HFF-Myc (cell line): Measurements from ENCODE around the gene DYNC1I1.

ENCODE experiments used
- DNase-seq: peaks from one replicate; pipeline ENCODE4 v3.0.0-alpha.2; 2011; ENCODE audit warnings: low read depth; ENCODE audit errors: extremely low read depth
- H3K4me3 ChIP-seq: replicated peaks from 2 replicates; pipeline ENCODE4 v1.5.1; 2011; ENCODE audit warnings: low read depth, mild to moderate bottlenecking, control low read depth, low read length
- CTCF ChIP-seq: IDR thresholded peaks from 2 replicates; pipeline ENCODE4 v1.5.1; 2012; ENCODE audit warnings: mild to moderate bottlenecking, low read depth, low read length, control low read depth; ENCODE audit errors: missing control alignments

DYNC1I1 gene

DNA sequence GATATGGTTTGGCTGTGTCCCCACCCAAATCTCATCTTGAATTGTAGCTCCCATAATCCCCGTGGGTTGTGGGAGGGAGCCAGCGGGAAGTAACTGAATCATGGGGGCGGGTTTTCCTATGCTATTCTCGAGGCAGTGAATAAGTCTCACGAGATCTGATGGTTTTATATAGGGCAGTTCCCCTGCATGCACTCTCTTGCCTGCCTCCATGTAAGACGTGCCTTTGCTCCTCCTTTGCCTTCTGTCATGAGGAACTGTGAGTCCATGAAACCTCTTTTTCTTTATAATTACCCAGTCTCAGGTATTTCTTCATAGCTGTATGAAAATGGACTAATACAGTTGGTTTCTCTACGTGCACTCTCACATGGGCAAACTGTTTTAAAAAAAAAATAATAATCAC is 341.8 kb downstream of the DYNC1I1 start:
- no peak for DNase-seq
- TF ChIP-seq CTCF: no peak

DNA sequence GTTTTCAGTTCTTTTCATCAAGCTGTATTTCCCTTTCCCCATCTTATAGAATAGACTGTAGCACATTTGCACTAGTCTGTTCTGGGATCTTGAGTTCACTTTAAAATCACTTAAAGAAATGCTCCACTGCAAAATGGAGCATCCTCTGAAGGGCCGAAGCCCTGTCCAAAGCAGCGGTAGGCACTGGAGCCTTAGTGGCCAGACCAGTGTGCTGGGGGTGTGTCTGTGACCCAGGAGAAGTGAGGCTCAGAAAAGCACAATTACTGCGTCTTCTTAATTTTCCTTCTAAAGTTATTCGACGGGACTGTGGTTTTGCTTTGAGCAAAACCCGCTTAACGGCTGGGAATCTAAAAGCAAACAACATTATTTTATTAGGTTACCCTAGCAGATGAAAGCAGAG is 343.8 kb downstream of the DYNC1I1 start:
- no peak for DNase-seq
- no peak overlapping the region for H3K4me3 ChIP-seq
- no peak for TF ChIP-seq CTCF

More for the DNA sequence above, 341.8 kb downstream of the DYNC1I1 start:
- no peak overlapping the region for H3K4me3 ChIP-seq

- TF ChIP-seq CTCF: no peak
- DNase-seq: no peak
- H3K4me3 ChIP-seq: no peak overlapping the region
Observed at GRCh38 chr7:96118449-96119001, 346.2 kb downstream of the DYNC1I1 start.

DNA sequence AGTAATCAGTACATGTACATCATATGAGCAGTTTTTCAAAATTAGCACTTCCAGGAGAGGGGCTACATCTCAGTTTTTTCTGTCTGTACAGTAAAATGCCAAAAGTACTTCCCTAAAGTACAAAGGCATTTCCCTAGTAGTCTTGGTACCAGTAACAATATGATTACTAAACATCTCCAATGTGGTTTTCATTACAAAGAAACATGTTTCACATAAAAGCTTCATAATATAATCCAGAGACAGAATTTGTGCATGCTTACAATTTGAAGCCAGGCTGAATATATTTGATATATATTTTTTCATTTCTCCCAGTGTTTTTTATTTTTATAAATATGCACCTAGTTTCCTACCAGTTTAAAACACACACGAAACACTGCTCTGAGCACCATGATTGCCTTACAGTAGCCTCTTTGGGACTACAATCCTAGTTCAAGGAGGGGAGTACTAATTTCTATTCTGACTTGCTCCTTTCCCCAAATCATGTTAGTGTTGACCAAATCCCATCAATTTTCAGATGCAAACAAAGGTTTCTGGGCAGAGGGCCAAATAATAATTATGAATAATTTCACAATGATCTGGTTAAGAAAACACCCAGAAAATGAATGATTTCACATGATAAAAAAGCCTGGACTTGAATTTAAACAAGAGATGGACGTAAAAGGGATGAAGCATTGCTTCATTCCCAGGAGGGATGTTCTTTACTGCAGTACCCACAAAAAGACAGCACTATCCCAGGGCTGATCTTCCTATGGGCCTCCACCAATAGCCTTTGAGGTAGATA is 348.3 kb downstream of the DYNC1I1 start:
- TF ChIP-seq CTCF: no peak
- no peak overlapping the region for H3K4me3 ChIP-seq
- no peak for DNase-seq

GRCh38 chr7:96121752-96122151 is 349.4 kb downstream of the DYNC1I1 start:
- no peak for DNase-seq
- TF ChIP-seq CTCF: no peak
- no peak overlapping the region for H3K4me3 ChIP-seq

DNA sequence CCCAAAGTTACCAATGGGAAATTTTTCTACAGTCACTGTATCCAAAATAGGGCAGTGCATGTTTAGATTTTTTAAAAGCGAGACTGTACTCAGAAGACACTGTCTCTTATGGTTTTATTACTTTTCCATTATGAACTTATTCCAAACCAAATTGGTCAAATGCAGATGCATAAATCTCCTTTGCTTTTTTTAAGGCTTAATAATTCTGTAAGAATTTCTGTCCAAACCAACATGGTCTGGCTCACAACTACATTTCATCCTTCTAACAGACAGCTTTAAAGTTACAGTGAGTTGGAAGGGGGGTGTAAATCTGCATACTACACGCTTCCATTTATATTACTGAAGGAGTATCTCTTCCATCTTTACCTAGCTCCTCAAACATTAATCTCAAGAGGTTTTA is 350.4 kb downstream of the DYNC1I1 start:
- no peak overlapping the region for H3K4me3 ChIP-seq
- no peak for TF ChIP-seq CTCF

More for the DNA sequence above, 350.4 kb downstream of the DYNC1I1 start:
- DNase-seq: no peak
